Skeletal muscle satellite cell (primary cell): ENCODE results near the gene SLC9A7.

Experiments used
- H3K27me3 ChIP-seq: 2 replicates; pipeline ENCODE4 v1.7.0; 2013; ENCODE audit warnings: low read length; ENCODE audit not compliant: control insufficient read depth, insufficient read depth
- H3K36me3 ChIP-seq: 2 replicates; pipeline ENCODE4 v1.7.0; 2013; ENCODE audit warnings: mild to moderate bottlenecking, control low read depth, low read length; ENCODE audit not compliant: insufficient read depth
- H3K4me1 ChIP-seq: 2 replicates; pipeline ENCODE4 v1.7.0; 2013; ENCODE audit warnings: low read length; ENCODE audit not compliant: control insufficient read depth, insufficient read depth
- H3K4me2 ChIP-seq: 2 replicates; pipeline ENCODE4 v1.7.0; 2013; ENCODE audit warnings: mild to moderate bottlenecking, low read length
- H3K4me3 ChIP-seq: 2 replicates; pipeline ENCODE4 v1.7.0; 2013; ENCODE audit warnings: low read length
- H3K9ac ChIP-seq: 2 replicates; pipeline ENCODE4 v1.7.0; 2013; ENCODE audit warnings: mild to moderate bottlenecking, low read depth, low read length, moderate library complexity
- H3K9me3 ChIP-seq: replicated peaks from 2 replicates; pipeline ENCODE4 v1.7.0; 2013; ENCODE audit warnings: mild to moderate bottlenecking, control low read depth, low read length

SLC9A7 gene

DNA sequence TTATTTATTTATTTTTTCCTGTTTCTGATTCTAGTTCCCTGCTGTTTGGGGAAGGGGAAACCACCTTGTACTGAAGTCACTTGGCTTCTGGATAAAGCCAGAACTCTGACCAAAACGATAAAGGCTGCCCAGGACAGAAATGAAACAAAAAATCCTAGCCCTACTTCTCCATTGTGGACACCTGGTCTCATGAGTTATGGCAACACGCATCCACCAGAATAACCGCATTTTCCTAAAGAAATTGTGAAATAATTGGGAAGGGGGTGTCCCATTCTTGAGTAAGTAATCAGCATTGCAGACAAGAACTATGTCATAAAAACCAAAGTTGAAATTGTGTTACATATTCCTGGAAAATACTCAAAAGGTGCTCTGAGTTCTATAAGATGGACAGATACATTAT, 42.1 kb downstream of the SLC9A7 start:
- H3K4me3 ChIP-seq = no peak overlapping the region
- no peaks in the 10 kb centered on the region for H3K36me3 ChIP-seq
- no peak overlapping the region for H3K9ac ChIP-seq
- no peaks in the 10 kb centered on the region for H3K9me3 ChIP-seq
- no peaks in the 10 kb centered on the region for H3K27me3 ChIP-seq
- no peaks in the 10 kb centered on the region for H3K4me1 ChIP-seq
- no peak overlapping the region for H3K4me2 ChIP-seq

DNA sequence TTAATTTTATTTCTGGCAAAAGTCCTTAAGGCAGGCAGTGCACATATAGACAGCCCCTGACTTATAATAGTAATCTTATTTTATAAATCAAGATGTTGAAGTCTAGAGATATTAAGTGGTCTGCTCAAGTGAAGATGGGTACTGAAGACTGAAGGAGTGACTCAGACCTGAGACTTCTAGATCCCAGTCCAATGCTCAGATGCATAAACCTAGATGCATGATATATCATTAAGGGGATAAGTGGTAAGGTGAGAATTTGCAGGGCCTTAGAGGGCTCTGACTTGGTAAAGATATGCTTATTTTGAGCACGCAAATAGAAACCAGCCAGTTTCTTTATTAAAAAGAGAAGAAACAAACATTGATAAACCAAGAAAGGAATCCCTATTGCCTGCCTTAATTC, 42.9 kb downstream of the SLC9A7 start:
- Histone ChIP-seq H3K27me3 (no peaks in the 10 kb centered on the region), H3K4me2 (no peak overlapping the region), H3K4me3 (no peak overlapping the region), H3K36me3 (no peaks in the 10 kb centered on the region), H3K9ac (no peak overlapping the region), H3K9me3 (no peaks in the 10 kb centered on the region), H3K4me1 (no peaks in the 10 kb centered on the region)

GRCh38 chrX:46715530-46715929, 43.4 kb downstream of the SLC9A7 start:
- Histone ChIP-seq H3K9ac (no peak overlapping the region), H3K4me1 (no peaks in the 10 kb centered on the region), H3K36me3 (no peaks in the 10 kb centered on the region), H3K4me2 (no peak overlapping the region), H3K27me3 (no peaks in the 10 kb centered on the region), H3K4me3 (no peak overlapping the region), H3K9me3 (no peaks in the 10 kb centered on the region)

DNA sequence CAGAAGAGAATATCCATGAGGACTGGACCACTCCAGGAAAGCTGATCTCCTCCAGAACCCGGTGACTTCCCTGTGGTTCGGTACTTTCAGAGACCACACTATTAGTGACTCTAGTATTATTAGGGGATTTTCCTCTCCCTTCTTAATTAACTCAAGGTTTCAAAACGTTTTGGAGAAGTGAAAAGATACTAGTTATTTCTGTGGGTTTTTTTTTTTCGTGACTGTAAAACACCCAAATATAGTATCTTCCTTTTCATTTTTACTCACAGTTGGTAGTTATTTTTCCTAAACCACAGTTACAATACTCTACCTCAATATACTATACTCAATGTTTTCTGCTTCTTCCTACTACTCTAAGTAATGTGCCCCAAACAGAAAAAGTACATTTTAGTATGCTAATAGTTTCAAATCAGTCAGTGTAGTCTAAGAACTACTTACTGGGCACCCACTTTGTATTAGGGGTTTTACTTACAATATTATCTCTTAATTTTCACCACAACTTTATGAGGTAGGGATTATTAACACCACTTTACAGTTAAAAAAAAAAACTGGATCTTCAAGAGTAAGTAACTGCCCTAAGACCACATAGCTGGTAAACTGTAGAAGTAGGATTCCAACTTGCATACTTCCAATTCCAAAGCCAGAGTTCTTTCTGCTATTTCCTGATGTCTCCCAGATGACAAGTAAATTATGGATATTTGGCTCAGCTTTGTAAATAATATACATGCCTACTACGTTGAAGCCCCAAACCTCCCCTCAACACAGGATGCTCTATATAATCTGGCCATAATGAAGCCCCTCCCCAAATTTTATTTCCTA, 45.0 kb downstream of the SLC9A7 start:
- Histone ChIP-seq H3K9ac (no peak overlapping the region), H3K9me3 (no peaks in the 10 kb centered on the region), H3K36me3 (no peaks in the 10 kb centered on the region), H3K4me1 (no peaks in the 10 kb centered on the region), H3K27me3 (no peaks in the 10 kb centered on the region), H3K4me3 (no peak overlapping the region), H3K4me2 (no peak overlapping the region)

- Histone ChIP-seq H3K4me2 (no peak overlapping the region), H3K4me3 (no peak overlapping the region), H3K36me3 (no peaks in the 10 kb centered on the region), H3K27me3 (no peaks in the 10 kb centered on the region), H3K9me3 (no peaks in the 10 kb centered on the region), H3K9ac (no peak overlapping the region), H3K4me1 (no peaks in the 10 kb centered on the region)
These were observed 46.2 kb downstream of the SLC9A7 start for GRCh38 chrX:46712764-46713163.

DNA sequence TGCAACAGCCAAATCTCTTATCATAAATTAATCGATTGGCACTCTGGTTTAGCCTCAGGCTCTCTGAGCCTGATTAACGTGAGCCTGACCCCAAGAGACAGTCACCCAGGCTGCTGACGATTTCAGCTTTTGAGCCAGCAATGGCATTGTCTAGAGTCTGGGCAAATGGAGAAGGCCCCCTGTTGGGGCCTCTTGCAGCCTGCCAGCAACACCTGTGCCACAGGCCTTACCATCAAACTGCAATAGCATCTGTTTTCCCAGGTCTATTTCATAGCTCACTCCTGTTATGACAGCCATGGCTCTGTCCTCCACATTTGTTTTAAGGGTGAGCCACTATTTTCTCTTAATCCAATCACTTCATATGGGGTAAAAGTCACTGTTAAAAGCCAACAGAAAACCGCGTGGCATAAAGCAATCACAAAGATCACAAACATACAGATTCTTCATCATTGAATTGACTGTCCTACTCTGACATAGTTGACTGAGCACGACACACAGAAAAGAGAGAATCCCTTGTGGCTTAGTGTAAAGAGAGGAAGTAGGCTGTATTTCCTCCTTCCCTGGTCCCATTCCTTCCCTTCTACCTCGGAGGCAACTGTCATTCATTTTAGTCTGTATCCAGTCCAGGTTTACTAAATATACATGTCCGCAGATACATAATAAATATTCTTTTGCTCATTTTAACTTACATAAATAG, 47.8 kb downstream of the SLC9A7 start:
- Histone ChIP-seq H3K36me3 (no peaks in the 10 kb centered on the region), H3K9me3 (no peaks in the 10 kb centered on the region), H3K4me3 (no peak overlapping the region), H3K4me1 (no peaks in the 10 kb centered on the region), H3K4me2 (no peak overlapping the region), H3K9ac (no peak overlapping the region), H3K27me3 (no peaks in the 10 kb centered on the region)

DNA sequence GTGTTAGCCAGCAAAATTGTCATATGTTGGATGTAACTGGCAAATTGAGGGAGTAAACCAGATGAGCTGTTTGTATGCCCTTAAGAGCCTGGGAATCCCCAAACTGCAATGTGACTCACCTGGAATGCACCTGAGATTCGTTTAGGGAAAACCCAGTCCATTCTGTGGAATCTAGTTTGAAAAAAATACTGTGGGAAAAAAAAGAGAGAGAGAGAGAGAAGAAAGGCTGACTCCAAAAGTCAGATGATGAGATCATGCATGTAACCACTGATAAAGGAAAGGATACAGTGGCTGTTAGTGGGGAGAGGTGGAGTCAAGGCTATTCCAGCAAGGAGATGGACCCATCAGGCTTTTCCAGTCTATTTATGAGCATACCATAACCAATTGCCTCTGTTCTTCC, 48.5 kb downstream of the SLC9A7 start:
- Histone ChIP-seq H3K4me3 (no peak overlapping the region), H3K4me1 (no peaks in the 10 kb centered on the region), H3K9me3 (no peaks in the 10 kb centered on the region), H3K9ac (no peak overlapping the region), H3K4me2 (no peak overlapping the region), H3K27me3 (no peaks in the 10 kb centered on the region), H3K36me3 (no peaks in the 10 kb centered on the region)

GRCh38 chrX:46707274-46707965, 51.5 kb downstream of the SLC9A7 start:
- Histone ChIP-seq H3K4me3 (no peak overlapping the region), H3K27me3 (no peaks in the 10 kb centered on the region), H3K4me1 (peaks cover 6% of the 10 kb centered on the region), H3K9me3 (no peaks in the 10 kb centered on the region), H3K9ac (no peak overlapping the region), H3K36me3 (no peaks in the 10 kb centered on the region), H3K4me2 (no peak overlapping the region)

DNA sequence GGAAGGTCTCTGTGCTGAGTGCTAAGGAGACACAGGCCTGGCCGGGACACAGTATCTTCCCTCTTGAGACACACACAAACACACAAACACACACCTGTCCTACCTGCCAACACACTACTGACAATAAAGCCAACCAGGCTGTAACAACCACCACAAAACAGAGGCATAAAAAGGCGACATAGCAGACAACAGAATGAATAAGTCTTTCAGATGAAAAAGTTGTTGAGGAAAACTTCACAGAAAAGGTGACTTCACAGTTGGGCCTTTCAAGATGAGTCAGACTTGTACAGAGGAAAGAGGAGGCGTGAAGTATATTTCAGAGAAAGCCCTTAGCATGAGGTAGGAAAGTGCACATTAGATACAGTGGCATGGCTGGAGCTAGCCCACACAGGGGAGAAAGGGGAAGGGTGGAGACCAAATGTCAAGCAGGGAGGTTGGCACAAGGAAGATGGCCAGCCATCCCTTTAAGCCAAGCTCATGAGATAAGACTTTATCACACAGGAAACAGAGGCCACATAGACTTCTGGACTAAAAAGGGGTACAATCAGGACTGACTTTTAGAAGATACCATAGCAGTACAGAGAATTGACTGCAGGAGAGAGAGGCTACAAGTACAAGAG, 54.0 kb downstream of the SLC9A7 start:
- H3K36me3 ChIP-seq = no peaks in the 10 kb centered on the region
- no peak overlapping the region for H3K4me3 ChIP-seq
- no peak overlapping the region for H3K9ac ChIP-seq
- no peaks in the 10 kb centered on the region for H3K9me3 ChIP-seq
- H3K4me1 ChIP-seq = peaks cover 6% of the 10 kb centered on the region
- no peak overlapping the region for H3K4me2 ChIP-seq
- no peaks in the 10 kb centered on the region for H3K27me3 ChIP-seq

DNA sequence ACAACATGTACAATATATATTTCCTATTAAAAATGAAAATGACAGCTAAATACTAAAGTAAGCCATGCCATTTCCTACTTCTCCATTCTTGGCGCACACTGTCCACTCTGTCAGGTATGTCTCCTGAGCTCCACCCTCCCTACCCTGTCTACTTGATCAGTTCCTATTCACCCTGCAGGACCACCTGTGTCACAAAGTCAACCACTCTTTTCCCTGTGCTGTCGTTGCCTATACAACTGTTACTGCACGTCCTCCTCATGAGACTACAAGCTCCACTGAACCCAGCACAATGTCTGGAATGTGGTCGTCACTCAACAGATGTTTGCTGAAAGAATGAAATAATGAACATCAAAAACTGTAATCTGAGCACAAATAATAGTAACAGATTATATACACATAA, 54.9 kb downstream of the SLC9A7 start:
- Histone ChIP-seq H3K27me3 (no peaks in the 10 kb centered on the region), H3K4me1 (peaks cover 6% of the 10 kb centered on the region), H3K9ac (no peak overlapping the region), H3K4me3 (no peak overlapping the region), H3K4me2 (no peak overlapping the region), H3K9me3 (no peaks in the 10 kb centered on the region), H3K36me3 (no peaks in the 10 kb centered on the region)

- Histone ChIP-seq H3K27me3 (no peaks in the 10 kb centered on the region), H3K4me1 (no peaks in the 10 kb centered on the region), H3K9ac (no peak overlapping the region), H3K4me2 (no peak overlapping the region), H3K9me3 (no peaks in the 10 kb centered on the region), H3K4me3 (no peak overlapping the region), H3K36me3 (no peaks in the 10 kb centered on the region)
These were observed 60.2 kb downstream of the SLC9A7 start for GRCh38 chrX:46698691-46699090.
